Effector memory CD4-positive, alpha-beta T cell (primary cell): ENCODE measurements around the gene ZBTB44.

Experiments
- DNase-seq, 3 donors: peaks; one replicate each; pipeline ENCODE4 v3.0.0-alpha.2; 2020
- H3K27ac ChIP-seq: 2 replicates; pipeline ENCODE4 v1.7.0; 2013; ENCODE audit warnings: mild to moderate bottlenecking, low read length, moderate library complexity; ENCODE audit not compliant: insufficient read depth, poor library complexity, severe bottlenecking
- H3K27me3 ChIP-seq: replicated peaks from 2 replicates; pipeline ENCODE4 v1.7.0; 2013; ENCODE audit warnings: mild to moderate bottlenecking, low read length; ENCODE audit not compliant: insufficient read depth, control insufficient read depth, poor library complexity, severe bottlenecking
- H3K36me3 ChIP-seq: 2 replicates; pipeline ENCODE4 v1.7.0; 2013; ENCODE audit warnings: mild to moderate bottlenecking, low read length, moderate library complexity; ENCODE audit not compliant: control insufficient read depth, insufficient read depth
- H3K4me1 ChIP-seq: 2 replicates; pipeline ENCODE4 v1.7.0; 2013; ENCODE audit warnings: low read length, mild to moderate bottlenecking; ENCODE audit not compliant: control insufficient read depth, insufficient read depth, poor library complexity, severe bottlenecking
- H3K4me3 ChIP-seq: 2 replicates; pipeline ENCODE4 v1.7.0; 2013; ENCODE audit warnings: low read length, low read depth, mild to moderate bottlenecking; ENCODE audit not compliant: insufficient read depth, poor library complexity, severe bottlenecking
- H3K9me3 ChIP-seq: 2 replicates; pipeline ENCODE4 v1.7.0; 2013; ENCODE audit warnings: mild to moderate bottlenecking, low read length, moderate library complexity; ENCODE audit not compliant: control insufficient read depth

ZBTB44 gene

DNA sequence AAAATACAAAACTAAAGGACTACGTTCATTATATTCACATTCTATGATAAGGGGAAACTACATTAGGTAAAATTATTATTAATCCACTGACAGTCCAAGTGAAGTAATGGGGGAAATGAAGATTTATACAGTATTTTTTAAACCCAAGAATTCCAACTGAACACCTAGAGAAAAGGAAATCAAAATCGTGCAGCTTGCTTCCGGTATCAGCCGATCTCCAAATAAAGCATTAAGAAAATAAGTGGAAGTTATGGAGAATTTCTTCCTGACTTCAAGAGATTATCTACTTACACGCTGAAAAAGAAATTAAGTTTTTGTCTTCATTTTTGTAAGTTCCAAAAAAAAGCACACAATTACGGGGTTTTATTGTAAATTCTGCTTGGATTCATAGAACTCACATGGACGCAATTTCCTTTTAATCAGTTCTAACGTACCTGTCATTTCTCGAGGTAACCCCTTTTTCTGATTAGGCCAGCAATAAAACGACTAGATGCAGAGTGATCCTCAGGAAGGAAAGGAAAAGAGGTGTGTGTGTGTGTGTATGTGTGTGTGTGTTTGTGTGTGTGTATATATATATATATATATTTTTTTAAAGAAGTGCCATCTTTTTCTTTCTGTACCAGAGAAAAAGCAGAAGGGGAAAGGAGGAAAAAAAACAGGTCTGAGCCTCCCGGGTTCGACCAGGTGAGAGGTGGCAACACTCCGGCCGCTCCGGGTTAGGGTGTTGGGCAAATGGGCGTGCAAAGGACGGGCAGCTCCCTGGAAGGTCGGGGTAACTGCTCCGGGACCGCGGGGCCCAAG lies 1.1 kb downstream of the ZBTB44 start:
- Histone ChIP-seq H3K27me3 (no peaks in the 10 kb centered on the region), H3K4me1 (peaks cover 13% of the 10 kb centered on the region), H3K9me3 (no peaks in the 10 kb centered on the region), H3K27ac (peak overlapping the region; percentile 83), H3K36me3 (no peaks in the 10 kb centered on the region), H3K4me3 (peak overlapping the region; percentile 67)
- DNase-seq = no peak

DNA sequence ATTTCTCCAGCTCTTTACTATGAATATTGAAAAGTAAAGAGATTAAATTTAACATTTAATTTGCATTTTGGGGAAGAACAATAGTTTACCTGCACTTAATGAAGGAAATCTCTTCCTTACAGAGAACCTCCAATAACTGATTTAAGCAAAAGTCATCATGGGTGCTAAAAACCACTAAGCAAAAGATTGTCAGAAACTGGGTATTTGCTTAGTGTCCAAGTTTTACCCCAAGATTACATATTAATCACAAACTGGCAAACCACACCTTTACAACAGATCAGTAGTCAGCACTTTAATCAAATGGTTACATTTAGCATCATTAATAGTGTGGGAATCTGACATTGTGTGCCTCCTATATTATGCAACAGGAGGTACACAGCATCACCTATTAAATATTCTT lies 2.7 kb downstream of the ZBTB44 start:
- no peaks in the 10 kb centered on the region for H3K9me3 ChIP-seq
- no peak for DNase-seq
- H3K27ac ChIP-seq = no peak overlapping the region
- peaks cover 13% of the 10 kb centered on the region for H3K4me1 ChIP-seq
- H3K36me3 ChIP-seq = no peaks in the 10 kb centered on the region
- no peak overlapping the region for H3K4me3 ChIP-seq
- H3K27me3 ChIP-seq = no peaks in the 10 kb centered on the region

DNA sequence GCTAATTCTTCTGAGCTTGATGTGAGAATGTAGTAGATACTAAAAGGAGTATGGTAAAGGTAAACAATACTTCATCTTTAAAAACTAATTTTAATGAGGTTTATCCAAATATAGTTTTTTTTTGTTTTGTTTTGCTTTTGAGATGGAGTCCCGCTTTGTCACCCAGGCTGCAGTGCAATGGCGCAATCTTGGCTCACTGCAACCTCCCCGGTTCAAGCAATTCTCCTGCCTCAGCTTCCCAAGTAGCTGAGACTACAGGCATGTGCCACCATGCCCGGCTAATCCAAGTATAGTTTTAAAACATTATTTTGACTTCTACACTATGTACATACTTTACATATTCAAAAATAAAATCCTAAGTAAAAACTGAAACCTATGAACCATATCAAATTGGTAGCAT lies 4.1 kb downstream of the ZBTB44 start:
- Histone ChIP-seq H3K27me3 (no peaks in the 10 kb centered on the region), H3K36me3 (no peaks in the 10 kb centered on the region), H3K27ac (no peak overlapping the region), H3K4me3 (no peak overlapping the region), H3K4me1 (peaks cover 6% of the 10 kb centered on the region), H3K9me3 (no peaks in the 10 kb centered on the region)
- no peak for DNase-seq

DNA sequence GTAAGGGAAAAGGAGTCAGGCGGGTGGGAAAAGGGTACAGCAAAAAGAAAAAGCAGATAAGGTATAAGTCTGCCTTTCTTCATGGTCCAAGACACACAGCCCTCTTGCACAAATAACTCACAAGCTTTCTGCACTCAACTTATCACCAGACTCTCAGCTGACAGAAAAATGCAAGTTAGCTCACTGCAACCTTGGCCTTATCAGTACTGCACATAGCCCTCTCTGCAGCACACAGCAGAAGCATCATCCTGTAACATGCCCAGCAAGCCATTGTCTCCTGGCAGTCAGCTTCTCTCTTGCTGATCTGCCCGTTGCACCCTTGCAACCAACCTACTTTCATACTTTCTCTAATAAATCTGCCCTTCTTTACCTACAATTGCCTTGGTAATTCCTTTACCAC lies 5.8 kb downstream of the ZBTB44 start:
- no peaks in the 10 kb centered on the region for H3K4me1 ChIP-seq
- no peaks in the 10 kb centered on the region for H3K36me3 ChIP-seq
- no peaks in the 10 kb centered on the region for H3K27me3 ChIP-seq
- H3K27ac ChIP-seq = no peak overlapping the region
- DNase-seq = no peak
- H3K4me3 ChIP-seq = no peak overlapping the region
- H3K9me3 ChIP-seq = no peaks in the 10 kb centered on the region

DNA sequence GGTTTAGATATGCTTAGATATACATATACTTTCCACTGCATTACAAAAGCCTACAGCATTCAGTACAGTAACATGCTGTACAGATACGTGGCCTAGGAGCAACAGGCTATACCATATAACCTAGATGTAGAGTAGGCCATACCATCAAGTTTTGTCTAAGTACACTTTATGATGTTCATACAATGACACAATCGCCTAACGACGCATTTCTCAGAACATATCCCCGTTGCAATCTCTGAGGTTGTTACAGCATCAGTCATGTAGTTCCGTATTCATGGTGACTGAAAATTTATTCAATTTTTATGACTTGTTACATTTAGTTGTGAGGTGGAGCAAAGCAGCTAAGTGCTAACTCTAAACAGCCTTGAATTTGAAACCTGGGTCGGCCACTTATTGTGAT lies 6.7 kb downstream of the ZBTB44 start:
- no peak overlapping the region for H3K27ac ChIP-seq
- no peaks in the 10 kb centered on the region for H3K27me3 ChIP-seq
- DNase-seq = no peak
- H3K4me3 ChIP-seq = no peak overlapping the region
- no peaks in the 10 kb centered on the region for H3K4me1 ChIP-seq
- no peaks in the 10 kb centered on the region for H3K9me3 ChIP-seq
- H3K36me3 ChIP-seq = no peaks in the 10 kb centered on the region

DNA sequence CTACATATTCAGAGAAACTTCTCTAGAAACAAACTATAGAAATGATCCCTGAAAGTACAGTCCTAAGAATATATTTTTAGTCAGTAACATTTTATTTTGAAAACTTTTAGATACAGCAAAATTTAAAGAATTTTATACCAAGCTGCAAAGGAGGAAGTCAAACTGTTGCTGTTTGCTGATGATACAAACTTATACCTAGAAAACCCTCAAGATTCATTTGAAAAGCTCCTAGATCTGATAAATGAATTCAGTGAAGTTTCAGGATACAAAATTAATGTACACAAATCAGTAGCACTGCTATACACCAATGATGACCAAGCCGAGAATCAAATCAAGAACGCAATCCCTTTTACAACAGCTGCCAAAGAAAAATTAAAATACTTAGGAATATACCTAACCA lies 10.1 kb downstream of the ZBTB44 start:
- no peaks in the 10 kb centered on the region for H3K4me1 ChIP-seq
- H3K36me3 ChIP-seq = no peaks in the 10 kb centered on the region
- no peaks in the 10 kb centered on the region for H3K27me3 ChIP-seq

DNA sequence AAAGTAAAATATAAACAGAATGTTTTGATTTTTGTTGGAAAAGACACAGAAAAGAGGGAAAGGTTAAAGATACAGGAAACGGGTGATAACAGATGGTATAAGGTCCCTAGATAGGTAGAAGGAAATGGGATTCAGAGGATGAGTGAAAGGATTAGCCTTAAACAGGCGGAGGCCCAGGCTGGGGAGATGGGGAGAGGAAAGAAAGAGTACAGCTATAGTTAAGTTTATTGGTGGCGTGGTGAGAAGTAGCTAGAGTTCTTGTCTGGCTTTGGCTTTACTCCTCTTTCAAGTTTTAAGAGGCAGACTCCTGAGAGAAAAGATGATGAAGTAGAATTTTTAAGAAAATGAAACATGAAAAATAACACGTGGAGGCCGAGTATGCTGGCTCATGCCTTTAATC lies 13.7 kb downstream of the ZBTB44 start:
- Histone ChIP-seq H3K27ac (no peak overlapping the region), H3K9me3 (no peaks in the 10 kb centered on the region), H3K4me1 (no peaks in the 10 kb centered on the region), H3K36me3 (no peaks in the 10 kb centered on the region), H3K27me3 (no peaks in the 10 kb centered on the region), H3K4me3 (no peak overlapping the region)
- DNase-seq = no peak

More for the DNA sequence above, 10.1 kb downstream of the ZBTB44 start:
- no peak for DNase-seq
- Histone ChIP-seq H3K4me3 (no peak overlapping the region), H3K9me3 (no peaks in the 10 kb centered on the region), H3K27ac (no peak overlapping the region)

DNA sequence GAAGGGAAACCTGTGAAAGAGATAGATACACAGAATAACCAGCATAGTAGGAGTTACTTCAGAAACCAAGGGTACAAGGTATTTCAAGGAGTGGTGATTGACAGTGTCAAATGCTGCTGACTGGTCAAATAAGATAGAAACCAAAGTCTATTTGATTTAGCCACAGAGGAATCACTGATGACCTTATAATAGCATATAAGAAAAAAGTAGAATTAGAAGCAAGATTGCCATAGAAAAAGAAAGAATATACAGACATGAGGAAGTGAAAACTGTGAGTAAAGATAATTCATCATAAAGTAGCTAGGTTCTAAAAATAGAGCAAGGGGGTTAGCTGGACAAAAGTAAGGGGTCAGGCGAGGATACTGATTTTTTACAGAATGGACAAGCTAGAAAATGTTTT lies 14.2 kb downstream of the ZBTB44 start:
- no peaks in the 10 kb centered on the region for H3K4me1 ChIP-seq
- no peak overlapping the region for H3K4me3 ChIP-seq
- no peaks in the 10 kb centered on the region for H3K27me3 ChIP-seq
- no peaks in the 10 kb centered on the region for H3K36me3 ChIP-seq
- DNase-seq = no peak
- H3K9me3 ChIP-seq = no peaks in the 10 kb centered on the region
- no peak overlapping the region for H3K27ac ChIP-seq

DNA sequence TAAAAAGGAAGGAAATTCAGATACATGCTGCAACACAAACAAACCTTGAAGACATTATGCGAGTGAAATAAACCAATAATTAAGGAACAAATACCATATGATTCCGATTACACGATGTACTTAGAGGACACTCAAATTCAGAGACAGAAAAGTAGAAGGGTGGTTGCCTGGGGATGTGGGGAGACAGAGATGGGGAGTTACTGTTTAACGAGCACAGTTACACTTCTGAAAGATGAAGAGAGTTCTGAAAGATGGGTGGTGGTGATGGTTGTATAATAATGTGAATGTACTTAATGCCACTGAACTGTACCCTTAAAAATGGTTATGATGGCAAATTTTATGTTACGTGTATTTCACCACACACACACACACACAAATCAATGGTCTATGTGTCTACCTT lies 14.7 kb downstream of the ZBTB44 start:
- no peaks in the 10 kb centered on the region for H3K9me3 ChIP-seq
- H3K4me1 ChIP-seq = no peaks in the 10 kb centered on the region
- DNase-seq = no peak
- H3K36me3 ChIP-seq = no peaks in the 10 kb centered on the region
- H3K27ac ChIP-seq = no peak overlapping the region
- no peaks in the 10 kb centered on the region for H3K27me3 ChIP-seq
- H3K4me3 ChIP-seq = no peak overlapping the region

DNA sequence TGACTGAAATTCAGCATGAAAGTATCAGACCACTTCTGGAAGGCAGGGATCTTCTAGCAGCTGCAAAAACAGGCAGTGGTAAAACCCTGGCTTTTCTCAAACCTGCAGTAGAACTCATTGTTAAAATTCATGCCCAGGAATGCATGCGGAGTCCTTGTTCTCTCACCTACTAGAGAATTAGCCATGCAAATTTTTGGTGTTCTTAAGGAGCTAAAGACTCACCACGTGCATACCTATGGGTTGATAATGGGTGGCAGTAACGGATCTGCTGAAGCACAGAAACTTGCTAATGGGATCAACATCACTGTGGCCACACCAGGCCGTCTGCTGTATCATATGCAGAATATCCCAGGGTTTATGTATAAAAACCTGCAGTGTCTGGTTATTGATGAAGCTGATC lies 19.1 kb downstream of the ZBTB44 start:
- no peaks in the 10 kb centered on the region for H3K4me1 ChIP-seq

More for the DNA sequence above, 19.1 kb downstream of the ZBTB44 start:
- DNase-seq = no peak
- Histone ChIP-seq H3K36me3 (no peaks in the 10 kb centered on the region), H3K9me3 (no peaks in the 10 kb centered on the region), H3K27me3 (no peaks in the 10 kb centered on the region), H3K4me3 (no peak overlapping the region), H3K27ac (no peak overlapping the region)
